SU-DHL-6 (cell line): ENCODE data around the gene RFESD.

ENCODE experiments used
- CTCF ChIP-seq: fragments of 200-600 bp; sonication (generic); IDR thresholded peaks from one replicate; pipeline ENCODE4 v1.5.1; 2017; ENCODE audit warnings: antibody characterized with exemption, mild to moderate bottlenecking, low read length, moderate library complexity; ENCODE audit not compliant: insufficient read depth, poor library complexity, severe bottlenecking
- EZH2phosphoT487 ChIP-seq: fragments of 200-600 bp; sonication (generic), shearing (Covaris generic); conservative IDR thresholded peaks from 2 replicates; pipeline ENCODE4 v1.6.1; 2018; ENCODE audit warnings: mild to moderate bottlenecking, antibody characterized with exemption, low read length, moderate library complexity, mixed read lengths

GRCh38 chr5:95641741-95642220, 4.8 kb upstream of the RFESD start:
- TF ChIP-seq CTCF (no peak), EZH2phosphoT487 (no peak)
